Smooth muscle cell (in vitro differentiated cells): ENCODE results near the gene EEFSEC. TPM values are rescaled to one million over a fixed set of nuclear protein-coding genes. Genes with fewer than 3 reads are reported as not detected.

ENCODE experiments used
- DNase-seq: peaks from one replicate; lab custom pipeline; 2025; ENCODE audit not compliant: unreplicated experiment; lab: John Stamatoyannopoulos, UW
- H2AFZ ChIP-seq: fragments of 200-600 bp; sonication (generic); 2 replicates; pipeline ENCODE4 v1.6.0; 2016; ENCODE audit warnings: antibody characterized with exemption, low read depth, mild to moderate bottlenecking
- H3F3A ChIP-seq: fragments of 200-600 bp; sonication (generic); 2 replicates; pipeline ENCODE4 v1.6.0; 2017; ENCODE audit warnings: antibody characterized with exemption, low read depth
- H3K27ac ChIP-seq: fragments of 200-600 bp; sonication (generic); 2 replicates; pipeline ENCODE4 v1.5.1; 2016; ENCODE audit warnings: low read depth, mild to moderate bottlenecking
- H3K27me3 ChIP-seq: fragments of 200-600 bp; sonication (generic); 2 replicates; pipeline ENCODE4 v1.6.1; 2016; ENCODE audit warnings: low read depth, mild to moderate bottlenecking
- H3K36me3 ChIP-seq: fragments of 200-600 bp; sonication (generic); 2 replicates; pipeline ENCODE4 v1.5.1; 2016; ENCODE audit warnings: low read depth
- H3K4me1 ChIP-seq: fragments of 200-600 bp; sonication (generic); 2 replicates; pipeline ENCODE4 v1.5.1; 2016; ENCODE audit warnings: low read depth
- H3K4me2 ChIP-seq: fragments of 200-600 bp; sonication (generic); 2 replicates; pipeline ENCODE4 v1.6.0; 2016; ENCODE audit warnings: mild to moderate bottlenecking
- H3K4me3 ChIP-seq: fragments of 200-600 bp; sonication (generic); 2 replicates; pipeline ENCODE4 v1.5.1; 2016; ENCODE audit warnings: mild to moderate bottlenecking
- H3K79me2 ChIP-seq: fragments of 200-600 bp; sonication (generic); 2 replicates; pipeline ENCODE4 v1.6.0; 2016; ENCODE audit warnings: low read depth, mild to moderate bottlenecking
- H3K9ac ChIP-seq: fragments of 200-600 bp; sonication (generic); 2 replicates; pipeline ENCODE4 v1.6.0; 2016; ENCODE audit warnings: low read depth
- H3K9me3 ChIP-seq: fragments of 200-600 bp; sonication (generic); replicated peaks from 2 replicates; pipeline ENCODE4 v1.5.1; 2016; ENCODE audit warnings: low read depth
- H4K20me1 ChIP-seq: fragments of 200-600 bp; sonication (generic); 2 replicates; pipeline ENCODE4 v1.6.0; 2016; ENCODE audit warnings: low read depth
- CTCF ChIP-seq: fragments of 200-600 bp; sonication (generic); IDR thresholded peaks from 2 replicates; pipeline ENCODE4 v1.5.1; 2017; ENCODE audit warnings: borderline replicate concordance, mild to moderate bottlenecking, antibody characterized with exemption; ENCODE audit not compliant: insufficient read depth, poor library complexity, severe bottlenecking
- WGBS: methylation state at CpG from one replicate; pipeline ENCODE4 v1.1.7; 2016; ENCODE audit warnings: low lambda C conversion rate; 5-methylcytosine and 5-hydroxymethylcytosine counted together
- polyA plus RNA-seq: library from polyadenylated mRNA; unstranded; fragments of >200 nt; fragmentation: Nextera tagmentation; extraction: Ambion mirVana; gene quantifications from 2 replicates; pipeline ENCODE4 v1.2.1, GENCODE V29; 2016
- total RNA-seq: library from RNA; depleted of rRNA; stranded (reverse); fragments of >200 nt; gene quantifications from 2 replicates; pipeline ENCODE4 v1.2.3, GENCODE V29; 2014

Gene EEFSEC
- total and polyA plus RNA-seq, 2 experiments from 2014 or later: 12.4 to 17.1 TPM

- WGBS: 100% methylated on average over 1 of the region's 1 CpG
- TF ChIP-seq CTCF: no peak
These were observed 292.1 kb downstream of the EEFSEC start for GRCh38 chr3:128445357-128445756.

GRCh38 chr3:128446821-128447220 is 293.5 kb downstream of the EEFSEC start:
- no peak overlapping the region for H3K9ac ChIP-seq
- H2AFZ ChIP-seq: no peak overlapping the region
- WGBS: 100% methylated on average over 1 of the region's 1 CpG
- H3K27ac ChIP-seq: no peak overlapping the region
- no peaks in the 10 kb centered on the region for H3F3A ChIP-seq
- no peaks in the 10 kb centered on the region for H3K79me2 ChIP-seq
- H3K4me2 ChIP-seq: no peak overlapping the region
- DNase-seq: no peak
- H3K27me3 ChIP-seq: no peaks in the 10 kb centered on the region
- no peak overlapping the region for H3K4me3 ChIP-seq
- no peaks in the 10 kb centered on the region for H3K4me1 ChIP-seq
- H3K36me3 ChIP-seq: no peaks in the 10 kb centered on the region
- no peak for TF ChIP-seq CTCF
- H3K9me3 ChIP-seq: no peaks in the 10 kb centered on the region
- no peaks in the 10 kb centered on the region for H4K20me1 ChIP-seq

More at GRCh38 chr3:128445357-128445756, 292.1 kb downstream of the EEFSEC start:
- Histone ChIP-seq H3K36me3 (no peaks in the 10 kb centered on the region), H2AFZ (no peak overlapping the region), H3K27me3 (no peaks in the 10 kb centered on the region), H3K79me2 (no peaks in the 10 kb centered on the region), H3K4me2 (no peak overlapping the region), H3F3A (no peaks in the 10 kb centered on the region), H4K20me1 (no peaks in the 10 kb centered on the region), H3K9ac (no peak overlapping the region), H3K27ac (no peak overlapping the region), H3K4me1 (no peaks in the 10 kb centered on the region), H3K9me3 (no peaks in the 10 kb centered on the region), H3K4me3 (no peak overlapping the region)
- DNase-seq: no peak

GRCh38 chr3:128447561-128448013 is 294.3 kb downstream of the EEFSEC start:
- H3K79me2 ChIP-seq: no peaks in the 10 kb centered on the region
- H3K27me3 ChIP-seq: no peaks in the 10 kb centered on the region
- WGBS: 94% methylated on average over 3 of the region's 3 CpGs
- no peaks in the 10 kb centered on the region for H3K4me1 ChIP-seq
- no peak for DNase-seq
- no peaks in the 10 kb centered on the region for H3K36me3 ChIP-seq
- no peak for TF ChIP-seq CTCF
- no peak overlapping the region for H3K27ac ChIP-seq
- no peak overlapping the region for H3K4me2 ChIP-seq
- no peaks in the 10 kb centered on the region for H3F3A ChIP-seq
- no peaks in the 10 kb centered on the region for H3K9me3 ChIP-seq
- no peak overlapping the region for H3K4me3 ChIP-seq
- no peak overlapping the region for H3K9ac ChIP-seq
- H4K20me1 ChIP-seq: no peaks in the 10 kb centered on the region
- no peak overlapping the region for H2AFZ ChIP-seq

- no peaks in the 10 kb centered on the region for H3K79me2 ChIP-seq
- no peaks in the 10 kb centered on the region for H3F3A ChIP-seq
- WGBS: 73% methylated on average over 6 of the region's 6 CpGs
- H3K4me3 ChIP-seq: no peak overlapping the region
- no peak overlapping the region for H3K27ac ChIP-seq
- H3K9ac ChIP-seq: no peak overlapping the region
- H2AFZ ChIP-seq: no peak overlapping the region
- no peak for TF ChIP-seq CTCF
- H3K4me1 ChIP-seq: no peaks in the 10 kb centered on the region
- H3K4me2 ChIP-seq: no peak overlapping the region
- H4K20me1 ChIP-seq: no peaks in the 10 kb centered on the region
- DNase-seq: no peak
- H3K27me3 ChIP-seq: no peaks in the 10 kb centered on the region
- H3K9me3 ChIP-seq: no peaks in the 10 kb centered on the region
- no peaks in the 10 kb centered on the region for H3K36me3 ChIP-seq
These were observed 295.2 kb downstream of the EEFSEC start for GRCh38 chr3:128448491-128448890.
